HFFc6 (cell line): ENCODE results near the gene FGR. TPM values are rescaled to one million over a fixed set of nuclear protein-coding genes. Genes with fewer than 3 reads are reported as not detected.
"Not testable (repeated sequence)": the region's sequence is repeated elsewhere in the genome, so short reads cannot be mapped to it uniquely, and the experiment has no call there.

Experiments
- DNase-seq: peaks from one replicate; pipeline ENCODE4 v3.0.0-alpha.2; 2018
- H3K27ac Mint-ChIP-seq: 2 replicates; pipeline ENCODE4 v1.8.0; 2020; ENCODE audit warnings: mild to moderate bottlenecking, mixed read lengths
- H3K27me3 Mint-ChIP-seq: 2 replicates; pipeline ENCODE4 v1.8.0; 2021; ENCODE audit warnings: mild to moderate bottlenecking, moderate library complexity, mixed read lengths; ENCODE audit not compliant: insufficient read depth
- H3K36me3 Mint-ChIP-seq: 2 replicates; pipeline ENCODE4 v1.8.0; 2021; ENCODE audit warnings: low read depth, mixed read lengths
- H3K4me1 Mint-ChIP-seq: 2 replicates; pipeline ENCODE4 v1.8.0; 2020; ENCODE audit warnings: low read depth, mixed read lengths
- H3K4me3 Mint-ChIP-seq: 2 replicates; pipeline ENCODE4 v1.8.0; 2020; ENCODE audit warnings: mild to moderate bottlenecking, moderate library complexity, mixed read lengths
- H3K9me3 Mint-ChIP-seq: 2 replicates; pipeline ENCODE4 v1.8.0; 2020; ENCODE audit warnings: mild to moderate bottlenecking, mixed read lengths
- CTCF ChIP-seq: fragments of 200-600 bp; sonication (generic); IDR thresholded peaks from 2 replicates; pipeline ENCODE4 v1.5.0; 2021; ENCODE audit warnings: antibody characterized with exemption, mild to moderate bottlenecking
- total RNA-seq, 6 experiments: library from RNA; stranded (reverse); fragmentation: NEBNext Ultra II Directional; extraction: Animal tissue kit (Norgen Biotek cat#: 25700); gene quantifications; 2 replicates in 1 of 6; 3 replicates in 5 of 6; pipeline ENCODE4 v1.2.3, GENCODE V29; 2021

The FGR gene
- total RNA-seq, 6 experiments from 2014 or later: not detected

- Mint-ChIP-seq H3K4me1 (peaks cover 11% of the 10 kb centered on the region), H3K4me3 (no peak overlapping the region), H3K9me3 (no peaks in the 10 kb centered on the region), H3K27me3 (peaks cover 19% of the 10 kb centered on the region), H3K36me3 (no peaks in the 10 kb centered on the region), H3K27ac (no peak overlapping the region)
- no peak for DNase-seq
- TF ChIP-seq CTCF: no peak
These were observed 1.7 kb downstream of the FGR start for GRCh38 chr1:27633298-27633610.

DNA sequence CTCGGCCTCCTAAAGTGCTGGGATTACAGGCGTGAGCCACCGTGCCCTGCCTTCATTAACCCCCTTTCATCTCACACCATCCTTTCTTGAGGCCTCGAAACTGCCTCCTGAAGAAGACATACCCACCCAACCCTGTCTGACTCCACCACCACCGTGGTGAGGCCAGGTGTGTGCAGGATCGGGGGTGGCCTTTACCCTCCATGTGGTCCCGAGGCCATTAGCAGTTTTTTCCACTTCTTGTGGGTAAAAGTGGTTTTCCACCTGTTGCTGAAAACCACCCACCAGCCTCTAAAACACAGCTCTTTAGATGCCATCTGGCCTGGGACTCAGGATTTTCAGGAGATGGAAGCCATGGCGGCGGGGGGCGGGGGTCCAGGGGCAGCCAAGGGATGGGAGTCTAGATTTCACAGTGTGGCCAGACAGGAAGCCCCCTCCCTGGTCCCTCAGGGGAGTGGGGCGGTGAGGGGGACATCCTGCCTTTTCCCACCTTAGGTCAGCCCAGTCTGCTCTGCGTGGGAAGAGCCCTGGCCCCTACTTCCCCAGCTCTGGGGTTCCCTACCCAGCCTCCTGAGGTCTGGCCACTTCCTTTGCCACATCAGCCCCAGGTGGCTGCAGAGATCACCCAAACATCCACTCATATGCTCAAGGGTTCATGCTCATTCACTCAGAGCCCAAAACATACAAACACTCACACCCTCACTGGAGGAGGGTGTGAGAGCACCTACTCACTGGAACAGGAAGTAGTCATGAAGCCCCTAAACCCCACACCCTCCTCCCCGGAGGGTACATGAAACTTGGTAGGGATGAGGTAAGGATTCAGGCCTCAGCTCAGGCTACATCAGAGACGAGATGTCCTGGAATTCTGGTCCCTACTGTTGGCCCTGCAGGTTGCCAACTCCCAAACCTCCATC is 2.3 kb downstream of the FGR start:
- peaks cover 19% of the 10 kb centered on the region for H3K27me3 Mint-ChIP-seq
- TF ChIP-seq CTCF: no peak
- DNase-seq: no peak
- no peak overlapping the region for H3K4me3 Mint-ChIP-seq
- no peaks in the 10 kb centered on the region for H3K36me3 Mint-ChIP-seq
- no peaks in the 10 kb centered on the region for H3K9me3 Mint-ChIP-seq
- peaks cover 11% of the 10 kb centered on the region for H3K4me1 Mint-ChIP-seq
- no peak overlapping the region for H3K27ac Mint-ChIP-seq

- no peak for TF ChIP-seq CTCF
- DNase-seq: no peak
- Mint-ChIP-seq H3K36me3 (no peaks in the 10 kb centered on the region), H3K27ac (no peak overlapping the region; the same call in 1 of the 2 replicates), H3K9me3 (no peaks in the 10 kb centered on the region), H3K4me1 (peaks cover 11% of the 10 kb centered on the region), H3K27me3 (peaks cover 19% of the 10 kb centered on the region), H3K4me3 (no peak overlapping the region)
These were observed 4.0 kb downstream of the FGR start for GRCh38 chr1:27630859-27631491.

GRCh38 chr1:27628712-27629111 is 6.3 kb downstream of the FGR start:
- Mint-ChIP-seq H3K36me3 (no peaks in the 10 kb centered on the region), H3K9me3 (no peaks in the 10 kb centered on the region), H3K4me3 (no peak overlapping the region), H3K27ac (no peak overlapping the region), H3K27me3 (peaks cover 8% of the 10 kb centered on the region), H3K4me1 (peaks cover 11% of the 10 kb centered on the region)
- TF ChIP-seq CTCF: no peak
- no peak for DNase-seq

DNA sequence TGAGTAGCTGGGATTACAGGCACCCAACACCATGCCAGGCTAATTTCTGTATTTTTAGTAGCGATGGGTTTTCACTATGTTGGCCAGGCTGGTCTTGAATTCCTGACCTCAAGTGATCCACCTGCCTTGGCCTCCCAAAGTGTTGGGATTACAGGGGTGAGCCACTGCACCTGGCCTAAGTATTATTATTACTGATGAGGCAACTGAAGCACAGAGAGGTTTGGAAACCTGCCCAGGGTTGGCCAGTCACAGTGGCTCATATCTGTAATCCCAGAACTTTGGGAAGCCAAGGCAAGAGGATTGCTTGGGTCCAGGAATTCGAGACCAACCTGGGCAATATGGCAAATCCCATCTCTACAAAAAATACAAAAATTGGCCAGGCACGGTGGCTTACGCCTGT is 7.3 kb downstream of the FGR start:
- H3K27ac Mint-ChIP-seq, H3K36me3 Mint-ChIP-seq, H3K9me3 Mint-ChIP-seq, H3K4me3 Mint-ChIP-seq, H3K27me3 Mint-ChIP-seq, DNase-seq: not testable (repeated sequence)
- H3K4me1 Mint-ChIP-seq: peaks cover 11% of the 10 kb centered on the region

DNA sequence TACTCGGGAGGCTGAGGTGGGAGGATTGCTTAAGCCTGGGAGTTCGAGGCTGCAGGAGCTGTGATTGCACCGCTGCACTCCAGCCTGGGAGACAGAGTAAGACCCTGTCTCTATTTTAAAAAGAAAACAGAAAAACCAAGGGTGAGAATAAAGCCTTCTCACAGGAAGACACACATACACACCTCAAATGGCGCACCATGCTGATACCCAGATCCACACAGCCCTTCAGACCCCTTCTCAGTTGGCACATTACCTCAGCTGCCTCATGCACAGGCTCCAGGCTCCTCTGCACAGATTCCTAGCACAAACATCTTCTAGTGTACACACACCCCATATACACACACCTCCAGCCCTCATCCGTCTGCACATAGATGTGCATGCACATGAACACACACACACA is 7.9 kb downstream of the FGR start:
- H3K27ac Mint-ChIP-seq: no peak overlapping the region
- no peak for DNase-seq
- peaks cover 5% of the 10 kb centered on the region for H3K27me3 Mint-ChIP-seq
- H3K4me3 Mint-ChIP-seq: no peak overlapping the region
- H3K9me3 Mint-ChIP-seq: no peaks in the 10 kb centered on the region
- H3K4me1 Mint-ChIP-seq: peaks cover 11% of the 10 kb centered on the region
- H3K36me3 Mint-ChIP-seq: no peaks in the 10 kb centered on the region
- no peak for TF ChIP-seq CTCF
